HG02885 (cell line): Measurements from ENCODE around the gene PTGR3.

Source experiments
- ATAC-seq: cut with Tn5 transposase; IDR thresholded peaks from one replicate; pipeline ENCODE4 v1.9.1; 2021; ENCODE audit warnings: mild to moderate bottlenecking; ENCODE audit not compliant: unreplicated experiment, poor library complexity

PTGR3 gene

GRCh38 chr18:75216212-75216910 lies 7.4 kb upstream of the PTGR3 start:
- peak; percentile 33 for ATAC-seq

- no peak for ATAC-seq
Observed at GRCh38 chr18:75215663-75216062, 6.7 kb upstream of the PTGR3 start.

DNA sequence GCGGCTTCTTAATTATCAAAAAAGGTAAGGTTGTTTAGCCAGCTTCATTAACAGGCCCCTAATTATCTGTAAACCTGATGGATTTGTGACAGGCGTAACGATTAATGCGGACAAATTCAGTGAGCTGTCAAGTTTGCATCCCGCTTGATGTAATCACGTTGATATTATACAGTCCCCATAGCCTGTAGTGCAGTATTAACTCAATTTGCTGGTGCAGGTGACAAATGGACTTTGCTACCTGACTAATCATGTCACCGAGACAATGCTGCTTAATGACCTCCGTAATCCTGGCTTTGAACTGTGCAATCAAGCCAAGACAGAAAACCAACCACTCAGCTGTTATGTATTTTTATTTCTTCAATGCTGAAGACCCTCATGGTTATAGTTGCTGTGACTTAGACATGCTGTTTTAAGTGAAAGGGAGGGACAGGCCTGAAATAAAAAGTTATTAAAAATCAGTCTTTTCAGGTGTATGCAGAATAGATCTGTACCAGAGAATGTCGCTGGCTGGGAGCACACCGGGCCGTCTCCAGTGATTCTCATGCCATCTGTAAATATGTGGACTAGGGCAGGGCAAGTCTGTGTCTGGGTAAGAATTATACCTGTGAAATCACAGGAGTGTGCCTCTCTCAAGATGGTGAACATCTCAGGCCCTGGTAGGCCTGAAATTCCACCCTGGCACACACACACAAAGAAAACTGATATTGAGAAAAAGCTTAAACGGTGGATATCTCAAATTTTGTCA lies 6.0 kb upstream of the PTGR3 start:
- no peak for ATAC-seq

GRCh38 chr18:75214332-75214690 lies 5.4 kb upstream of the PTGR3 start:
- ATAC-seq, result no peak

GRCh38 chr18:75213611-75214331 lies 4.8 kb upstream of the PTGR3 start:
- ATAC-seq, result no peak

DNA sequence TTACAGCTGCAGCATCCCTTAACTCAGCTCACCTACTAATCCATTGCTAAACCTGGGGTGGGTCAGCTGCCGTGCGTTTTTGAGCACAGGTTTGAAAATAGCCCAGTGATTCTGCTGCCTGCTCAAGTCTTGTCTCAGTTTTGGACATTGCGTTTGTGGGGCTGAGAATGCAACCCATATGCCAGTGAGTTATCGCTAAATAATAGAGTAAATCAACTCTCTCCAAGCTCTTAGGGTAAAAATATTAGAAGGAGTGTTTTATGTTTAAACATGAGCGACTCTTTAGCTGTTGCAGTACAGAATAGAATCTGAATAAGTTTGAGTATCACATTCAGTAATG lies 3.8 kb upstream of the PTGR3 start:
- ATAC-seq, result no peak

- no peak for ATAC-seq
Observed at GRCh38 chr18:75211953-75212750, 3.2 kb upstream of the PTGR3 start.

GRCh38 chr18:75211626-75211952 lies 2.6 kb upstream of the PTGR3 start:
- peak; percentile 0 for ATAC-seq

DNA sequence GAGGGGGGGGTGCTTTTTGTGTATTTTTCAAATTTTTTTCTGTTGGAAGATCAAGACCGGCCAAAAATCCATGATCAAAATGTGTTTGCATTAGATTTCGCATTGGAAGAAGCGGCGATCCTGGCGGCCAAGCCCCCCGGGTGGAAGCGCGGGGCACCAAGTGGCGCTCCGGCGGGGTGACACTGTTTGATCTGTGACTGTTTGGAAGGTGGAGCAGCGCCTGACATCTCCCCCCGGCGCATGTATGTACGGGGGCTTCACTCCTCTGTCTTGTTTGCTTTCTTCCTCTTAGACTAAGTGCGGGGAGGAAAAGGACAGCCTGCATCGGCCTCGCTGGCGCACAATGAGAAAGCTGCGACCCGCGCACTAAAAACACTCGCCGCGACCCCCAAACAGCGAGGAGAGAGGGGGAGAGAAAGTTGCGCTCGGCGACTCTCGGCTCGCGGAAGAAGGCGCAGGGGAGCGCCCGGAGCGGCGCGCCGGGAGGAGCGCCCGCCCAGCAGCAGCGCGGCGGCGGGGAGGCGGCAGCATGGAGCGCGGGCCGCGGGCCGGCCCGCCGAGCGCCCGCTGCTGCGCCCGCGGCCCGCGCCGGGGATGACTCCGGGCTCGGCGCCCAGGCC lies 2.2 kb upstream of the PTGR3 start:
- peak; percentile 8 for ATAC-seq

- peak; percentile 37 for ATAC-seq
Observed at GRCh38 chr18:75210274-75211001, 1.5 kb upstream of the PTGR3 start, which contains the start of gene TSHZ1. Gene TSHZ1, plus strand, starts transcription at chr18:75210797. Its CDS starts 1,080 bp downstream, at chr18:75211877.

DNA sequence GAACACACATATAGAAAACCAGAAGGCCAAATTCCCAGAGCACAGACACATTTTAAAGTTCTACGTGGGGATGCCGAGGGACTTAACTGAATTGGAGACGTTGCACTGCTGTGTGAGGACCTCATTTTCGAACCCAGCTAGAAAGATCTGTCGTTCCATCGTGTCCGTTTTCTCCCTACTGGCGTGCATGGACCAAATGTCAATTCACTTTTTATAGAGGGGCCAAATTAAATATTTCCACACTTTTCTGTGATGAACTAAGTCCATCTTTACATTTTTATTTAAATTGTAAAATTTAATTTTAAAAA lies 966 bp upstream of the PTGR3 start:
- no peak for ATAC-seq

GRCh38 chr18:75208836-75209128 lies 157 bp downstream of the PTGR3 start:
- peak; percentile 15 for ATAC-seq

- ATAC-seq, result peak; percentile 10
Observed at GRCh38 chr18:75208155-75208835, 644 bp downstream of the PTGR3 start.

DNA sequence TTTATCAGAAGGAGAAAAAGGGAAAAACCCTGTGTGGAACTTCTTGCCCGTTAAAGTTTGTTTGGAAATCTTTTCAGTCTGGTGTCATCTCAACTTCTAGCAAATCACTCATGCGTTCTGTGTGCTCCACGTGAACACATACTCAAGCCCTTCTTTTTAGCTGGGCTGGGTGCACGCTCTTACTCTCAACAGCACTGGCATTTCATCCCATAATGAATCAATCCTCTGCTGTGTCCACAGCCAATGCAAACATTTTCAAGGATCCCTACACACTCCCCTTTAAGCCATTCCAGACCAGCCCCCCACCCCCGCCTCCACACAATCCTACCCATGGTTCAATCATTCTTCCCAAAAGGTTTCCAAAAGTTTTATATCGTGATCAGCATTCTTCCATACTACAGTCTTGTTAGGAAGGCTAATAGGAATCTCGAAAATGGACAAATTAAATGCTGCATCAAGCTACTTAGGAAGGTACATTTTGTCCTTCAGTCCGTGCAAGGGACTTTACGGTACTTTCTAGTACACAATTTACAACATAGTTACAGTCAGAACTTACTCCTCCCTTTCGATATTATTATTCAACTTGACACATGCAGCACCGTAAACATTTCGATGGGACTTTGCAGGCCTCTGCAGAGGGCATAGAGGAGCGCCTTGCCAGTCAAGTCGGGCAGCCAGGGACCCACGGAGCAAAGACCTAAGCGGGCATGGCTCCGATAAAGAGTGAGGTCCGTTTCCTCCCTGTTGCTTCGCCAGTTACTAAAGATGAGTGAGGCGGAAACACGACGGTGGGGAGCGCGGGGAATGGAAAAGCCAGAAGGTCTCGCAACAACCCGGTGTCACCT lies 1.4 kb downstream of the PTGR3 start:
- no peak for ATAC-seq

DNA sequence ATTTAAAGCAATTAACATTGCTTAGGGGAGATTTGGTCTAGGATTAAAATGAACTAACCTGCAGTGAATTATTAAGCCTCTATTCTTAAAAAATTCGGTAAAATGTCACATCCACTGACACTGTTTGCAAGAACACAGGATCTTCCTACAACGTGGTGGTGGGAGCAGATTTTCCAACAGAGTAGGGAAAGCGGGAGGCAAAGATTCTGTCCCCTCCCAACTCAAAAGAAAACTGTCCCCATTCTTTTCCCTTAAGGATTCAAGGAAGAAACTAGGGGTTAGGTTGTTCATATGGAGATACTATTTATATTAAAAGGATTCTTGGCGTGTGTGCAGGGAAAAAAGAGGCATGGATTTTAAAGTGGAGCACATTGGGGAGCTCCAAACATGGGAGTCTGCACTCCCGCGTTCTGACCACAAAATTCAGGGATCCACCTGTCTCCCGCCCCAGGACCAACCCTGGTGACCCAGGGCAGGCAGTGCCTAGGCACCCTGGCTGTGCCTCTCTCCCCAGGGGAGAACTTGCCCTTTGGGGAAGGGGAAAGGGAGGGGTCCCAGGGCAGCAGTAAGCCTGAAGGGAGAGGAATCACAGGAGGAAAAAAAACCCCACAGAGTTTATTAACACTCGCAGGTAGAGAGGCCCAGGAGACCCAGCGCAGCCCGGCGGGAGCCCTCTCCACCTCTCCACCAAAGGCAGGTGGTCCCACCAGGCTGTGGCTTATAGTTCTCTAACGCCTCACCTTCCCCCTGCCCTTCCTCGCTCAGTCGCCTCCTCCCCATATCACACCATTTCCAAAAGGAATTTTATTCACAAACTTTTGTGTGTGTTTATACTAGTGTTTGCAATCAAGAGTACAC lies 2.3 kb downstream of the PTGR3 start:
- no peak for ATAC-seq

GRCh38 chr18:75205514-75206132 lies 3.3 kb downstream of the PTGR3 start:
- ATAC-seq, result no peak
